ENCODE measurements around the gene SLC19A3. TPM values are rescaled to one million over a fixed set of nuclear protein-coding genes. Genes with fewer than 3 reads are reported as not detected.

SLC19A3 gene
- polyA plus RNA-seq, 1 donor from 2014 or later: 2.9 TPM

- TF ChIP-seq MXI1 (conservative IDR thresholded peaks at IDR 0.05; ENCODE audit: poor library complexity, severe bottlenecking): no peak
- no peak for TF ChIP-seq EP300 (conservative IDR thresholded peaks at IDR 0.05; ENCODE audit: poor library complexity, severe bottlenecking)
- TF ChIP-seq REST (IDR thresholded peaks at IDR 0.05; ENCODE audit: borderline replicate concordance): no peak
- no peak for TF ChIP-seq SMC3 (conservative IDR thresholded peaks at IDR 0.05; ENCODE audit: poor library complexity)
- no peak for TF ChIP-seq POLR2AphosphoS5 (IDR thresholded peaks at IDR 0.05)
- TF ChIP-seq RAD21 (conservative IDR thresholded peaks at IDR 0.05): no peak
- TF ChIP-seq TAF1 (IDR thresholded peaks at IDR 0.05; ENCODE audit: low read depth): no peak
- Histone ChIP-seq H3K9me2 (ENCODE audit: insufficient read depth, low read length) (no peaks in the 10 kb centered on the region), H3K4me2 (ENCODE audit: low read length) (no peak overlapping the region), H4K20me1 (ENCODE audit: insufficient read depth) (no peaks in the 10 kb centered on the region), H3K9me3 (ENCODE audit: low read length) (no peaks in the 10 kb centered on the region), H2AFZ (ENCODE audit: low read depth, low read length) (no peak overlapping the region), H3K36me3 (ENCODE audit: insufficient read depth, low read length) (no peaks in the 10 kb centered on the region), H3F3A (ENCODE audit: insufficient read depth, low read length, poor library complexity, severe bottlenecking) (no peaks in the 10 kb centered on the region), H3K79me2 (replicated peaks; ENCODE audit: insufficient read depth, low read length) (no peaks in the 10 kb centered on the region), H3K27ac (ENCODE audit: low read length) (no peak overlapping the region), H3K9ac (ENCODE audit: low read length) (no peak overlapping the region), H3K4me3 (ENCODE audit: low read length) (no peak overlapping the region), H3K27me3 (ENCODE audit: insufficient read depth, low read depth, low read length) (peaks cover 6% of the 10 kb centered on the region)
Measured at GRCh38 chr2:227719641-227720040, 1.8 kb upstream of the SLC19A3 start.

GRCh38 chr2:227716501-227716900 is 1.3 kb downstream of the SLC19A3 start:
- no peaks in the 10 kb centered on the region for H3F3A ChIP-seq (ENCODE audit: insufficient read depth, low read length, poor library complexity, severe bottlenecking)
- no peaks in the 10 kb centered on the region for H3K9me3 ChIP-seq (ENCODE audit: low read length)
- H3K79me2 ChIP-seq (replicated peaks; ENCODE audit: insufficient read depth, low read length): no peaks in the 10 kb centered on the region
- H3K36me3 ChIP-seq (ENCODE audit: insufficient read depth, low read length): no peaks in the 10 kb centered on the region
- no peaks in the 10 kb centered on the region for H4K20me1 ChIP-seq (ENCODE audit: insufficient read depth)
- TF ChIP-seq RAD21 (conservative IDR thresholded peaks at IDR 0.05): no peak
- no peak for TF ChIP-seq TAF1 (IDR thresholded peaks at IDR 0.05; ENCODE audit: low read depth)
- no peak for TF ChIP-seq SMC3 (conservative IDR thresholded peaks at IDR 0.05; ENCODE audit: poor library complexity)
- TF ChIP-seq POLR2AphosphoS5 (IDR thresholded peaks at IDR 0.05): no peak
- TF ChIP-seq EP300 (conservative IDR thresholded peaks at IDR 0.05; ENCODE audit: poor library complexity, severe bottlenecking): no peak
- TF ChIP-seq MXI1 (conservative IDR thresholded peaks at IDR 0.05; ENCODE audit: poor library complexity, severe bottlenecking): no peak
- no peak for TF ChIP-seq REST (IDR thresholded peaks at IDR 0.05; ENCODE audit: borderline replicate concordance)
- no peak for TF ChIP-seq CTCF (IDR thresholded peaks at IDR 0.05; ENCODE audit: poor library complexity, severe bottlenecking)
- no peak for TF ChIP-seq EZH2 (IDR thresholded peaks at IDR 0.05; ENCODE audit: borderline replicate concordance, insufficient read depth, low read length, poor library complexity, severe bottlenecking)
- H3K4me3 ChIP-seq (ENCODE audit: low read length): no peak overlapping the region
- H3K9me2 ChIP-seq (ENCODE audit: insufficient read depth, low read length): no peaks in the 10 kb centered on the region
- no peak overlapping the region for H3K9ac ChIP-seq (ENCODE audit: low read length)
- H3K27ac ChIP-seq (ENCODE audit: low read length): no peak overlapping the region
- H2AFZ ChIP-seq (ENCODE audit: low read depth, low read length): no peak overlapping the region
- H3K27me3 ChIP-seq (ENCODE audit: insufficient read depth, low read depth, low read length): peaks cover 6% of the 10 kb centered on the region
- no peak overlapping the region for H3K4me2 ChIP-seq (ENCODE audit: low read length)

Data from neural cell (in vitro differentiated cells).